HEK293 (cell line): ENCODE measurements around the gene OSBPL10.

Experiments
- CTCF ChIA-PET: fragments of 350-600 bp; formaldehyde crosslinking; extraction: SDS; loops from one replicate; lab custom pipeline; 2021; ENCODE audit warnings: antibody characterized with exemption; lab: Yijun Ruan, JAX
- POLR2A ChIA-PET: fragments of 300-600 bp; formaldehyde crosslinking; extraction: SDS; loops from one replicate; lab custom pipeline; 2020; ENCODE audit warnings: antibody characterized with exemption, inconsistent platforms; lab: Yijun Ruan, JAX
- H3K27ac ChIP-seq: fragments of 200-500 bp; sonication (Bioruptor generic); 2 replicates; pipeline ENCODE4 v1.5.1; 2014; ENCODE audit warnings: low read depth, low read length, control low read depth, inconsistent platforms; ENCODE audit errors: extremely low read depth
- H3K36me3 ChIP-seq, 2 experiments: fragments of 200-500 bp in 1 of 2; sonication (Bioruptor generic) in 1 of 2; 1 replicate in 1 of 2; 2 replicates in 1 of 2; pipeline ENCODE4 v1.5.1; 2014 to 2017; ENCODE audit warnings: inconsistent platforms in 2 of 2, low read length in 2 of 2; ENCODE audit not compliant: control insufficient read depth in 2 of 2, insufficient read depth in 1 of 2
- H3K4me1 ChIP-seq: fragments of 200-500 bp; sonication (Bioruptor generic); 2 replicates; pipeline ENCODE4 v1.5.1; 2014; ENCODE audit warnings: mild to moderate bottlenecking, low read length, inconsistent platforms; ENCODE audit not compliant: control insufficient read depth, insufficient read depth
- H3K4me3 ChIP-seq: 2 replicates; pipeline ENCODE4 v1.5.1; 2011; ENCODE audit warnings: low read depth, mild to moderate bottlenecking, control low read depth, low read length, moderate library complexity
- H3K9me3 ChIP-seq: fragments of 200-500 bp; sonication (Bioruptor generic); 2 replicates; pipeline ENCODE4 v1.5.1; 2014; ENCODE audit warnings: low read depth, low read length, inconsistent platforms; ENCODE audit not compliant: control insufficient read depth, insufficient read depth
- CTCF ChIP-seq: fragments of 450-650 bp; formaldehyde crosslinking; IDR thresholded peaks from 2 replicates; pipeline ENCODE4 v1.5.1; 2016; ENCODE audit warnings: missing biosample characterization, missing genetic modification characterization
- HOXA7 ChIP-seq: sonication (generic); formaldehyde crosslinking; IDR thresholded peaks from 2 replicates; pipeline ENCODE4 v1.8.1; 2022; ENCODE audit warnings: missing genetic modification reagents, borderline replicate concordance
- HOXC10 ChIP-seq: sonication (generic); formaldehyde crosslinking; IDR thresholded peaks from 2 replicates; pipeline ENCODE4 v1.8.1; 2023; ENCODE audit warnings: mild to moderate bottlenecking, missing genetic modification reagents
- HOXD13 ChIP-seq: sonication (generic); formaldehyde crosslinking; IDR thresholded peaks from 2 replicates; pipeline ENCODE4 v1.8.0; 2022; ENCODE audit warnings: missing genetic modification reagents, borderline replicate concordance
- IKZF3 ChIP-seq: fragments of 450-650 bp; IDR thresholded peaks from 2 replicates; pipeline ENCODE4 v1.5.0; 2018; ENCODE audit warnings: missing biosample characterization, mild to moderate bottlenecking, missing genetic modification characterization, moderate library complexity
- KLF1 ChIP-seq: fragments of 450-650 bp; formaldehyde crosslinking; IDR thresholded peaks from 2 replicates; pipeline ENCODE4 v1.5.1; 2016; ENCODE audit warnings: missing biosample characterization, missing genetic modification characterization
- KLF8 ChIP-seq: fragments of 450-650 bp; formaldehyde crosslinking; IDR thresholded peaks from 2 replicates; pipeline ENCODE4 v1.5.1; 2016; ENCODE audit warnings: missing biosample characterization, missing genetic modification characterization
- MZF1 ChIP-seq: fragments of 450-650 bp; formaldehyde crosslinking; IDR thresholded peaks from 2 replicates; pipeline ENCODE4 v1.5.1; 2017; ENCODE audit warnings: missing biosample characterization, missing genetic modification characterization, borderline replicate concordance
- PRDM1 ChIP-seq: fragments of 450-650 bp; formaldehyde crosslinking; IDR thresholded peaks from 2 replicates; pipeline ENCODE4; 2016; ENCODE audit warnings: missing biosample characterization, missing genetic modification characterization
- PRDM4 ChIP-seq: fragments of 450-650 bp; formaldehyde crosslinking; IDR thresholded peaks from 2 replicates; pipeline ENCODE4 v1.5.1; 2017; ENCODE audit warnings: missing biosample characterization, missing genetic modification characterization
- REPIN1 ChIP-seq: fragments of 450-650 bp; formaldehyde crosslinking; IDR thresholded peaks from 2 replicates; pipeline ENCODE4 v1.5.1; 2017; ENCODE audit warnings: missing biosample characterization, missing genetic modification characterization, low read depth
- SCRT1 ChIP-seq: fragments of 450-650 bp; formaldehyde crosslinking; IDR thresholded peaks from 2 replicates; pipeline ENCODE4 v1.5.1; 2016; ENCODE audit warnings: missing biosample characterization, missing genetic modification characterization, borderline replicate concordance
- ZBTB49 ChIP-seq: fragments of 450-650 bp; formaldehyde crosslinking; IDR thresholded peaks from 2 replicates; pipeline ENCODE4 v1.5.1; 2016; ENCODE audit warnings: missing biosample characterization, missing genetic modification characterization, low read depth
- ZFP37 ChIP-seq: fragments of 450-650 bp; formaldehyde crosslinking; IDR thresholded peaks from 2 replicates; pipeline ENCODE4 v1.5.1; 2016; ENCODE audit warnings: missing biosample characterization, missing genetic modification characterization
- ZFP69B ChIP-seq: fragments of 450-650 bp; formaldehyde crosslinking; IDR thresholded peaks from 2 replicates; pipeline ENCODE4 v1.5.1; 2016; ENCODE audit warnings: missing biosample characterization, missing genetic modification characterization
- ZNF140 ChIP-seq: fragments of 450-650 bp; formaldehyde crosslinking; IDR thresholded peaks from 2 replicates; pipeline ENCODE4 v1.5.1; 2016; ENCODE audit warnings: missing biosample characterization, missing genetic modification characterization
- ZNF174 ChIP-seq: fragments of 450-650 bp; formaldehyde crosslinking; IDR thresholded peaks from 2 replicates; pipeline ENCODE4 v1.5.0; 2017; ENCODE audit warnings: missing biosample characterization, mild to moderate bottlenecking, missing genetic modification characterization
- ZNF211 ChIP-seq: fragments of 450-650 bp; formaldehyde crosslinking; IDR thresholded peaks from 2 replicates; pipeline ENCODE4 v1.5.1; 2016; ENCODE audit warnings: low read depth, missing biosample characterization, missing genetic modification characterization
- ZNF24 ChIP-seq: fragments of 450-650 bp; formaldehyde crosslinking; IDR thresholded peaks from 2 replicates; pipeline ENCODE4 v1.5.1; 2016; ENCODE audit warnings: missing biosample characterization, missing genetic modification characterization
- ZNF391 ChIP-seq: fragments of 450-650 bp; formaldehyde crosslinking; IDR thresholded peaks from 2 replicates; pipeline ENCODE4 v1.5.1; 2016; ENCODE audit warnings: low read depth, missing biosample characterization, missing genetic modification characterization, borderline replicate concordance
- ZNF513 ChIP-seq: fragments of 450-650 bp; IDR thresholded peaks from 2 replicates; pipeline ENCODE4 v1.5.1; 2018; ENCODE audit warnings: missing biosample characterization, missing genetic modification characterization
- ZNF571 ChIP-seq: fragments of 450-650 bp; formaldehyde crosslinking; IDR thresholded peaks from 2 replicates; pipeline ENCODE4 v1.5.0; 2017; ENCODE audit warnings: missing biosample characterization, missing genetic modification characterization
- ZNF768 ChIP-seq: fragments of 450-650 bp; formaldehyde crosslinking; IDR thresholded peaks from 2 replicates; pipeline ENCODE4 v1.5.1; 2018; ENCODE audit warnings: missing biosample characterization, mild to moderate bottlenecking, missing genetic modification characterization
- ZSCAN5A ChIP-seq: fragments of 450-650 bp; formaldehyde crosslinking; IDR thresholded peaks from 2 replicates; pipeline ENCODE4 v1.5.1; 2016; ENCODE audit warnings: missing biosample characterization, missing genetic modification characterization

Gene OSBPL10

GRCh38 chr3:31724651-31725050 lies 256.4 kb downstream of the OSBPL10 start:
- H3K36me3 ChIP-seq, result no peaks in the 10 kb centered on the region
- H3K4me3 ChIP-seq, result no peak overlapping the region
- H3K27ac ChIP-seq, result no peak overlapping the region
- CTCF ChIA-PET, result interaction anchor here (0.6 to 1.0 kb wide), 5 partner anchors 26 to 453 kb away, joined by 3 read pairs; no protein-coding TSS in a partner anchor
- POLR2A ChIA-PET, result no interaction called here
- H3K9me3 ChIP-seq, result no peaks in the 10 kb centered on the region
- no peaks in the 10 kb centered on the region for H3K4me1 ChIP-seq
- TF ChIP-seq ZNF140 (tag by site-specific recombination) (no peak), MZF1 (no peak), PRDM1 (tag by site-specific recombination) (no peak), ZNF391 (tag by site-specific recombination) (no peak), KLF1 (no peak), REPIN1 (tag by site-specific recombination) (no peak), CTCF (no peak), ZNF24 (tag by site-specific recombination) (no peak)

- POLR2A ChIA-PET, result no interaction called here
- H3K27ac ChIP-seq, result no peak overlapping the region
- no peak overlapping the region for H3K4me3 ChIP-seq
- TF ChIP-seq ZNF211 (tag by site-specific recombination), result no peak
- TF ChIP-seq ZNF768 (tag by site-specific recombination), result no peak
- TF ChIP-seq ZFP37, result no peak
- TF ChIP-seq ZNF513 (tag by site-specific recombination), result no peak
- TF ChIP-seq PRDM4 (tag by site-specific recombination), result no peak
- TF ChIP-seq HOXD13 (CRISPR knock-in tag), result no peak
- TF ChIP-seq SCRT1 (tag by site-specific recombination), result no peak
- TF ChIP-seq ZFP69B (tag by site-specific recombination), result no peak
- no peak for TF ChIP-seq ZNF174 (tag by site-specific recombination)
- no peak for TF ChIP-seq HOXC10
- no peaks in the 10 kb centered on the region for H3K4me1 ChIP-seq
- CTCF ChIA-PET, result interaction anchor here (0.6 to 1.0 kb wide), 3 partner anchors 14 to 43 kb away, joined by 3 read pairs; no protein-coding TSS in a partner anchor
- no peaks in the 10 kb centered on the region for H3K36me3 ChIP-seq
- H3K9me3 ChIP-seq, result no peaks in the 10 kb centered on the region
These were observed 256.9 kb downstream of the OSBPL10 start for GRCh38 chr3:31724116-31724515.

GRCh38 chr3:31723701-31724100 lies 257.4 kb downstream of the OSBPL10 start:
- Histone ChIP-seq H3K27ac (no peak overlapping the region), H3K36me3 (no peaks in the 10 kb centered on the region), H3K4me3 (no peak overlapping the region), H3K9me3 (no peaks in the 10 kb centered on the region), H3K4me1 (no peaks in the 10 kb centered on the region)
- POLR2A ChIA-PET, result no interaction called here
- CTCF ChIA-PET, result interaction anchor here (0.7 to 1.0 kb wide), 2 partner anchors 14 to 43 kb away, joined by 3 read pairs; no protein-coding TSS in a partner anchor
- TF ChIP-seq ZSCAN5A (tag by site-specific recombination) (no peak), REPIN1 (tag by site-specific recombination) (no peak), HOXA7 (CRISPR knock-in tag) (no peak), IKZF3 (tag by site-specific recombination) (no peak), ZNF571 (no peak), ZBTB49 (tag by site-specific recombination) (no peak), KLF8 (tag by site-specific recombination) (no peak)
